Gastrocnemius medialis (tissue), 4 donors: ENCODE measurements around the gene GAL3ST1. TPM values are rescaled to one million over a fixed set of nuclear protein-coding genes. Genes with fewer than 3 reads are reported as not detected.

Source experiments
- ATAC-seq, 2 donors: fragments of 150-250 bp; one replicate each; pipeline ENCODE4 v1.9.1; 2016
- DNase-seq, 2 donors: peaks; one replicate each; pipeline ENCODE4 v3.0.0-alpha.2; 2019
- H3K27ac ChIP-seq, 4 donors: fragments of 200-600 bp; sonication (generic); 1 replicate in 1 of 4; 2 replicates in 3 of 4; pipeline ENCODE4 v1.5.1; 2016 to 2018; ENCODE audit warnings: mild to moderate bottlenecking in 2 of 4, moderate library complexity in 1 of 4
- H3K27me3 ChIP-seq, 3 donors: fragments of 200-600 bp; sonication (generic) in 2 of 3; 1 replicate in 1 of 3; 2 replicates in 2 of 3; pipeline versions ENCODE4 v1.5.1 to v1.6.0; 2016 to 2019; ENCODE audit warnings: mild to moderate bottlenecking in 1 of 3, moderate library complexity in 1 of 3
- H3K36me3 ChIP-seq, 2 donors: fragments of 200-600 bp; sonication (generic) in 1 of 2; one replicate each; pipeline ENCODE4 v1.5.1; 2017 to 2018
- H3K4me1 ChIP-seq, 2 donors: fragments of 200-600 bp; sonication (generic) in 1 of 2; one replicate each; pipeline ENCODE4 v1.5.1; 2016 to 2017; ENCODE audit warnings: mild to moderate bottlenecking in 2 of 2
- H3K4me3 ChIP-seq, 4 donors: fragments of 200-600 bp; sonication (generic) in 3 of 4; 1 replicate in 1 of 4; 2 replicates in 3 of 4; pipeline ENCODE4 v1.5.1; 2016 to 2019; ENCODE audit warnings: mild to moderate bottlenecking in 2 of 4
- H3K9me3 ChIP-seq, 3 donors: fragments of 200-600 bp; sonication (generic) in 2 of 3; 1 replicate in 1 of 3; 2 replicates in 2 of 3; pipeline ENCODE4 v1.5.1; 2016 to 2019
- CTCF ChIP-seq, 5 experiments: fragments of 450-650 bp in 3 of 5; fragments of 200-600 bp in 2 of 5; sonication (generic) in 2 of 5; IDR thresholded peaks in 4 of 5; conservative IDR thresholded peaks in 1 of 5; 1 replicate in 4 of 5; 2 replicates in 1 of 5; pipeline ENCODE4 v1.5.1; 2016 to 2019; ENCODE audit warnings: antibody characterized with exemption in 5 of 5, mild to moderate bottlenecking in 3 of 5, moderate library complexity in 3 of 5
- POLR2A ChIP-seq, 2 donors: fragments of 450-650 bp; IDR thresholded peaks; one replicate each; pipeline ENCODE4 v1.6.1; 2017; ENCODE audit warnings: antibody characterized with exemption in 2 of 2, mild to moderate bottlenecking in 2 of 2, moderate library complexity in 2 of 2
- in situ Hi-C, 4 donors: fragments of 200-750 bp; cut with MboI; loops; one replicate each; pipeline versions ENCODE4 v1.15.0 to v1.8.0; 2017; ENCODE audit warnings: low sequenced_read_pairs in 4 of 4
- intact Hi-C: fragments of 100-400 bp; cut with DNase I; formaldehyde crosslinking; loops from one replicate; pipeline ENCODE4 v1.15.1; 2023; ENCODE audit warnings: low total_unique reads
- total RNA-seq, 4 donors: library from RNA; depleted of rRNA; stranded (reverse); fragments of >200 nt; gene quantifications; one replicate each; pipeline versions ENCODE4 v1.1.0 to v1.2.3, GENCODE V29; 2016

The GAL3ST1 gene
- total RNA-seq, 4 donors from 2014 or later = 0.29 to 2.0 (median 1.2) TPM

GRCh38 chr22:30575859-30576258 lies 1.4 kb upstream of the GAL3ST1 start:
- peaks cover 0 to 10% of the 10 kb centered on the region in 2 donors for H3K4me1 ChIP-seq
- intact Hi-C loops (no loop called here), in situ Hi-C loops (no loop called here)
- DNase-seq (no peak), ATAC-seq (no peak)
- no peak for TF ChIP-seq CTCF (IDR thresholded peaks at IDR 0.05 in 4 of 5, conservative IDR thresholded peaks at IDR 0.05 in 1 of 5)
- TF ChIP-seq POLR2A (IDR thresholded peaks at IDR 0.05) = no peak
- no peaks in the 10 kb centered on the region for H3K27me3 ChIP-seq
- H3K9me3 ChIP-seq = no peaks in the 10 kb centered on the region
- H3K36me3 ChIP-seq = peaks cover 0 to 55% of the 10 kb centered on the region in 2 donors
- H3K27ac ChIP-seq = no peak overlapping the region
- no peak overlapping the region for H3K4me3 ChIP-seq

- TF ChIP-seq POLR2A (IDR thresholded peaks at IDR 0.05) (no peak), CTCF (IDR thresholded peaks at IDR 0.05 in 4 of 5, conservative IDR thresholded peaks at IDR 0.05 in 1 of 5) (peak in 1 of 5 experiments; percentile 16)
- in situ Hi-C loops = no loop called here
- H3K4me1 ChIP-seq = peaks cover 0 to 10% of the 10 kb centered on the region in 2 donors
- intact Hi-C loops = no loop called here
- no peak for DNase-seq
- H3K27me3 ChIP-seq = no peaks in the 10 kb centered on the region
- no peak overlapping the region for H3K27ac ChIP-seq
- H3K9me3 ChIP-seq = no peaks in the 10 kb centered on the region
- ATAC-seq = peak in 1 of 2 donors; percentile 15
- H3K36me3 ChIP-seq = peaks cover 0 to 48% of the 10 kb centered on the region in 2 donors
- no peak overlapping the region for H3K4me3 ChIP-seq
These were observed 669 bp upstream of the GAL3ST1 start for GRCh38 chr22:30574997-30575671.

GRCh38 chr22:30573594-30574094 lies 821 bp downstream of the GAL3ST1 start:
- H3K27ac ChIP-seq = no peak overlapping the region
- intact Hi-C loops = no loop called here
- H3K27me3 ChIP-seq = no peaks in the 10 kb centered on the region
- ATAC-seq (peak; percentile 69 to 71), DNase-seq (peak; percentile 26 to 63)
- H3K4me1 ChIP-seq = peaks cover 0 to 10% of the 10 kb centered on the region in 2 donors
- H3K4me3 ChIP-seq = no peak overlapping the region
- in situ Hi-C loops = no loop called here
- TF ChIP-seq POLR2A (IDR thresholded peaks at IDR 0.05) (no peak), CTCF (IDR thresholded peaks at IDR 0.05 in 4 of 5, conservative IDR thresholded peaks at IDR 0.05 in 1 of 5) (no peak)
- no peaks in the 10 kb centered on the region for H3K9me3 ChIP-seq
- H3K36me3 ChIP-seq = peaks cover 0 to 33% of the 10 kb centered on the region in 2 donors

- intact Hi-C loops (no loop called here), in situ Hi-C loops (no loop called here)
- TF ChIP-seq POLR2A (IDR thresholded peaks at IDR 0.05) (no peak), CTCF (IDR thresholded peaks at IDR 0.05 in 4 of 5, conservative IDR thresholded peaks at IDR 0.05 in 1 of 5) (no peak)
- H3K27me3 ChIP-seq = no peaks in the 10 kb centered on the region
- H3K4me3 ChIP-seq = no peak overlapping the region
- H3K27ac ChIP-seq = no peak overlapping the region
- ATAC-seq (peak in 1 of 2 donors; percentile 11), DNase-seq (no peak)
- H3K4me1 ChIP-seq = peaks cover 0 to 10% of the 10 kb centered on the region in 2 donors
- H3K9me3 ChIP-seq = no peaks in the 10 kb centered on the region
- peaks cover 0 to 27% of the 10 kb centered on the region in 2 donors for H3K36me3 ChIP-seq
These were observed 1.4 kb downstream of the GAL3ST1 start for GRCh38 chr22:30572840-30573593.
